Right lobe of liver (tissue), 4 donors: Measurements from ENCODE around the gene GRID1.

Source experiments
- POLR2A ChIP-seq: fragments of 450-650 bp; IDR thresholded peaks from one replicate; pipeline ENCODE4 v1.6.1; 2017; ENCODE audit warnings: antibody characterized with exemption, mild to moderate bottlenecking
- TF ChIP-seq, protein P1 (sequence below), 4 donors: fragments of 200-600 bp in 3 of 4; fragments of 450-650 bp in 1 of 4; IDR thresholded peaks; one replicate each; pipeline versions ENCODE4 v1.5.1 to v1.8.0; 2016 to 2022; ENCODE audit warnings: antibody characterized with exemption in 4 of 4, mild to moderate bottlenecking in 2 of 4
- donor health status: DM: no; HTN: no; CAD: no.
- donor health status: DM: no; HTN: no; CAD: no.
- donor health status: DM: no; HTN: yes; CAD: no.

DNA sequence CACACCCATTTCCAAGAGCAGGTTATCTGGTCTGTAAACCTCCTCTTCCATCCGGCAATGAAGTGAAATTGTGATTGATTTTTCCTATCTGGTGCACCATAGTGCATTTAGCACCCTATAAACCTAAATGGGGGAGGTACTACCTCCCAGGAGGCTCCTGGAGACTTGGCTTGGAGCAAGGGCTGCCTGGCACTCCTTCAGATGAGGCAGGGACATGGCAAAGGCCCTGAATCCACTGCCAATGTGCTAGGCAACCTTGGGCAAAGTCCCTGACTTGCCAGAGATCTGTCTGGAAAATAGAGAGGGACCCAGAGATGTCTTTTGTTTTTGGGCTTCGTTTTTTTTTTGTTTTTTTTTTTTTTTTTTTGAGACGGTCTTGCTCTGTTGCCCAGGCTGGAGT is 6.7 kb upstream of the GRID1 start:
- TF ChIP-seq, protein P1, sequence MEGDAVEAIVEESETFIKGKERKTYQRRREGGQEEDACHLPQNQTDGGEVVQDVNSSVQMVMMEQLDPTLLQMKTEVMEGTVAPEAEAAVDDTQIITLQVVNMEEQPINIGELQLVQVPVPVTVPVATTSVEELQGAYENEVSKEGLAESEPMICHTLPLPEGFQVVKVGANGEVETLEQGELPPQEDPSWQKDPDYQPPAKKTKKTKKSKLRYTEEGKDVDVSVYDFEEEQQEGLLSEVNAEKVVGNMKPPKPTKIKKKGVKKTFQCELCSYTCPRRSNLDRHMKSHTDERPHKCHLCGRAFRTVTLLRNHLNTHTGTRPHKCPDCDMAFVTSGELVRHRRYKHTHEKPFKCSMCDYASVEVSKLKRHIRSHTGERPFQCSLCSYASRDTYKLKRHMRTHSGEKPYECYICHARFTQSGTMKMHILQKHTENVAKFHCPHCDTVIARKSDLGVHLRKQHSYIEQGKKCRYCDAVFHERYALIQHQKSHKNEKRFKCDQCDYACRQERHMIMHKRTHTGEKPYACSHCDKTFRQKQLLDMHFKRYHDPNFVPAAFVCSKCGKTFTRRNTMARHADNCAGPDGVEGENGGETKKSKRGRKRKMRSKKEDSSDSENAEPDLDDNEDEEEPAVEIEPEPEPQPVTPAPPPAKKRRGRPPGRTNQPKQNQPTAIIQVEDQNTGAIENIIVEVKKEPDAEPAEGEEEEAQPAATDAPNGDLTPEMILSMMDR (IDR thresholded peaks at IDR 0.05): no peak
- TF ChIP-seq POLR2A: no peak
